HepG2 (cell line): Measurements from ENCODE around the gene ZNF121. TPM values are rescaled to one million over a fixed set of nuclear protein-coding genes. Genes with fewer than 3 reads are reported as not detected.

Experiments used
- ATAC-seq: fragments of 200-7000 bp; cut with Tn5 transposase; 3 replicates; pipeline ENCODE4 v1.9.1; 2020; ENCODE audit warnings: mild to moderate bottlenecking, moderate library complexity
- BruUV-seq: library from RNA; stranded (reverse); fragments of 400-500 nt; replicated peaks from 2 replicates; lab custom pipeline; 2021; lab: Mats Ljungman, UMichigan
- CTCF ChIA-PET: fragments of 300-600 bp; formaldehyde crosslinking; extraction: SDS; loops from one replicate; lab custom pipeline; 2021; ENCODE audit warnings: low total read pairs, inconsistent platforms, low intra/inter-chr PET ratio; lab: Yijun Ruan, JAX
- POLR2A ChIA-PET: fragments of 350-600 bp; sonication (Branson Sonifier 250); formaldehyde crosslinking; loops from one replicate; lab custom pipeline; 2020; ENCODE audit warnings: antibody characterized with exemption, inconsistent platforms; lab: Yijun Ruan, JAX
- DNase-seq: peaks from one replicate; pipeline ENCODE4 v3.0.0-alpha.2; 2015; ENCODE audit warnings: low spot score
- FAIRE-seq: peaks from 3 replicates; lab custom pipeline; 2011; peaks lifted over from hg19 to GRCh38; lab: Jason Lieb, UNC
- H2AFZ ChIP-seq: one replicate; pipeline ENCODE4 v1.6.1; 2011; ENCODE audit warnings: low read length, inconsistent platforms
- H3K27ac ChIP-seq: fragments of 300-600 bp; 3 replicates; pipeline ENCODE4 v1.8.0; 2011; ENCODE audit warnings: mixed run types, mild to moderate bottlenecking, mixed read lengths, low read length, inconsistent platforms; ENCODE audit not compliant: insufficient read depth; ENCODE audit errors: extremely low read length
- H3K27me3 ChIP-seq, 2 experiments: fragments of 200-600 bp in 1 of 2; 2 replicates in 1 of 2; 3 replicates in 1 of 2; pipeline versions ENCODE4 v1.6.0 to v1.8.0; 2011; ENCODE audit warnings: low read length in 2 of 2, mild to moderate bottlenecking in 2 of 2, moderate library complexity in 2 of 2, inconsistent platforms in 1 of 2; ENCODE audit not compliant: insufficient read depth in 2 of 2, control insufficient read depth in 1 of 2
- H3K36me3 ChIP-seq, 2 experiments: fragments of 200-600 bp in 1 of 2; replicated peaks in 1 of 2; 2 replicates in 1 of 2; 3 replicates in 1 of 2; pipeline versions ENCODE4 v1.5.1 to v1.8.0; 2011; ENCODE audit warnings: low read length in 2 of 2, inconsistent platforms in 1 of 2; ENCODE audit not compliant: insufficient read depth in 2 of 2, control insufficient read depth in 1 of 2
- H3K4me1 ChIP-seq: 2 replicates; pipeline ENCODE4 v1.5.1; 2012; ENCODE audit warnings: low read length, inconsistent platforms; ENCODE audit not compliant: insufficient read depth
- H3K4me2 ChIP-seq: 2 replicates; pipeline ENCODE4 v1.6.0; 2011; ENCODE audit warnings: low read depth, low read length, inconsistent platforms
- H3K4me3 ChIP-seq, 3 experiments: fragments of 200-600 bp in 1 of 3; sonication (generic), shearing (Covaris generic) in 1 of 3; replicated peaks in 1 of 3; 2 replicates each; pipeline ENCODE4 v1.5.1; 2011 to 2016; ENCODE audit warnings: low read length in 3 of 3, inconsistent platforms in 2 of 3, low read depth in 2 of 3, mild to moderate bottlenecking in 2 of 3, control low read depth in 1 of 3, mixed read lengths in 1 of 3; ENCODE audit not compliant: insufficient read depth in 1 of 3
- H3K79me2 ChIP-seq: one replicate; pipeline ENCODE4 v1.6.1; 2011; ENCODE audit warnings: low read length, inconsistent platforms; ENCODE audit not compliant: insufficient read depth
- H3K9ac ChIP-seq: 2 replicates; pipeline ENCODE4 v1.6.0; 2011; ENCODE audit warnings: mild to moderate bottlenecking, low read depth, low read length, inconsistent platforms; ENCODE audit not compliant: insufficient read depth
- H3K9me3 ChIP-seq: 2 replicates; pipeline ENCODE4 v1.5.1; 2012; ENCODE audit warnings: mild to moderate bottlenecking, low read length
- H4K20me1 ChIP-seq: 2 replicates; pipeline ENCODE4 v1.6.0; 2011; ENCODE audit warnings: inconsistent platforms, mild to moderate bottlenecking, low read length, moderate library complexity; ENCODE audit not compliant: insufficient read depth
- GABPA ChIP-seq, 2 experiments: IDR thresholded peaks; 2 replicates each; pipeline ENCODE4 v1.6.1; 2011 to 2016; ENCODE audit warnings: low read depth in 2 of 2, low read length in 1 of 2, missing biosample characterization in 1 of 2, missing genetic modification characterization in 1 of 2
- NR2F6 ChIP-seq, 2 experiments: IDR thresholded peaks; 2 replicates each; pipeline ENCODE4 v1.6.1; 2016; ENCODE audit warnings: antibody characterized with exemption in 1 of 2, mild to moderate bottlenecking in 1 of 2
- RAD51 ChIP-seq: fragments of 450-650 bp; IDR thresholded peaks from 2 replicates; pipeline ENCODE4 v1.6.1; 2016; ENCODE audit warnings: borderline replicate concordance
- SAP130 ChIP-seq: IDR thresholded peaks from 2 replicates; pipeline ENCODE4 v1.6.1; 2016; ENCODE audit warnings: low read depth
- SP140L ChIP-seq: sonication (generic); formaldehyde crosslinking; IDR thresholded peaks from 2 replicates; pipeline ENCODE4 v1.4.0; 2020; ENCODE audit warnings: missing genetic modification reagents, borderline replicate concordance
- TGIF2 ChIP-seq: IDR thresholded peaks from 2 replicates; pipeline ENCODE4 v1.6.1; 2016; ENCODE audit warnings: control low read depth, missing compliant biosample characterization
- THAP11 ChIP-seq: IDR thresholded peaks from 2 replicates; pipeline ENCODE4 v1.6.1; 2016; ENCODE audit warnings: missing biosample characterization, missing genetic modification reagents
- ZBTB3 ChIP-seq: sonication (generic); formaldehyde crosslinking; IDR thresholded peaks from 2 replicates; pipeline ENCODE4 v1.4.0; 2020; ENCODE audit warnings: low read depth, mild to moderate bottlenecking, moderate library complexity, missing genetic modification reagents, borderline replicate concordance
- ZNF232 ChIP-seq: sonication (generic); formaldehyde crosslinking; IDR thresholded peaks from 2 replicates; pipeline ENCODE4 v1.4.0; 2020; ENCODE audit warnings: missing genetic modification reagents, borderline replicate concordance
- ZNF431 ChIP-seq: sonication (generic); formaldehyde crosslinking; IDR thresholded peaks from 2 replicates; pipeline ENCODE4 v1.9.0; 2022; ENCODE audit warnings: missing genetic modification reagents, low read depth, mild to moderate bottlenecking, borderline replicate concordance
- ZSCAN25 ChIP-seq: sonication (generic); formaldehyde crosslinking; IDR thresholded peaks from 2 replicates; pipeline ENCODE4 v1.8.0; 2022; ENCODE audit warnings: mild to moderate bottlenecking, missing genetic modification reagents
- WGBS: methylation state at CpG from one replicate; pipeline ENCODE4 v1.1.6; 2017; ENCODE audit warnings: low lambda C conversion rate; 5-methylcytosine and 5-hydroxymethylcytosine counted together
- in situ Hi-C: cut with HindIII; loops from 2 replicates; pipeline ENCODE4 v1.10.0; 2017; ENCODE audit warnings: low pct_unique_long_range_greater_than_20kb; ENCODE audit not compliant: extremely low pct_ligation_motif_present
- intact Hi-C: fragments of 100-400 bp; cut with micrococcal nuclease; formaldehyde crosslinking; loops from one replicate; pipeline ENCODE4 v1.10.0; 2022; ENCODE audit not compliant: unreplicated experiment
- polyA plus RNA-seq, 8 experiments: library from polyadenylated mRNA; depleted of rRNA in 3 of 8; stranded (reverse) in 7 of 8; unstranded in 1 of 8; fragments of >200 nt; fragmentation: Illumina TruSeq in 4 of 8; extraction: Trizol in 4 of 8; gene quantifications; 2 replicates each; pipeline versions ENCODE4 v1.2.1 to v1.2.3, GENCODE V29; 2011 to 2016; ENCODE audit warnings: low read depth in 4 of 8, missing spikeins in 1 of 8, mixed read lengths in 1 of 8; ENCODE audit not compliant: insufficient read depth in 1 of 8
- total RNA-seq, 5 experiments: library from RNA; depleted of rRNA; stranded (reverse); fragments of >200 nt; fragmentation: Illumina TruSeq; extraction: Trizol; gene quantifications; 2 replicates each; pipeline ENCODE4 v1.2.3, GENCODE V29; 2016; ENCODE audit warnings: low read depth in 1 of 5
- TF ChIP-seq, protein P1 (sequence below), 2 experiments: sonication (generic) in 1 of 2; formaldehyde crosslinking in 1 of 2; IDR thresholded peaks; 2 replicates each; pipeline versions ENCODE4 v1.6.1 to v1.9.0; 2014 to 2022; ENCODE audit warnings: antibody characterized with exemption in 1 of 2, borderline replicate concordance in 1 of 2, inconsistent platforms in 1 of 2, low read depth in 1 of 2, missing genetic modification reagents in 1 of 2
- TF ChIP-seq, protein P2 (sequence below): sonication (generic); formaldehyde crosslinking; IDR thresholded peaks from 2 replicates; pipeline ENCODE4 v1.4.0; 2020; ENCODE audit warnings: missing genetic modification reagents
- TF ChIP-seq, protein P3 (sequence below): sonication (generic); formaldehyde crosslinking; IDR thresholded peaks from 2 replicates; pipeline ENCODE4 v1.4.0; 2020; ENCODE audit warnings: missing genetic modification reagents, borderline replicate concordance

Gene ZNF121
- total and polyA plus RNA-seq, 2 of the 13 experiments (the other 11 are each of a cell fraction or from before 2014, with no cell fraction given): 7.8 to 56.3 TPM

DNA sequence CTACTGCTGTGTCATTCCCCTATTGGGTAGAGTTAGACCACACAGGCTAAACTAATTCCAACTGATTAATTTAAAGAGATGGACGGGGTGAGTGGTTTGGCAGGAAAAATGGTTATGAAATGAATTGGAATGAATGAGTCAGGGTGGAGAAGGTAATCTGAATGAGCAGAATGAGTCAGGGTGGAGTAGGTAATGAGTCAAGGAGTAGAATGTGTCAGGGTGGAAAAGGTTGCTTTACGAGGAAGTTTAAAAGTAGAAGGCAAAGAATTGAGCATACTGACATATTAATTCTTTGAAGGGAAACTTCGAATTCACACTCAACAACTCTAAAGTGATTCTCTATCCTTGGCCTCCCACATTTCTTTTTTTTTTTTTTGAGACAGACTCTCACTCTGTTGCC, 12.7 kb upstream of the ZNF121 start (continued):
- TF ChIP-seq, protein P1, sequence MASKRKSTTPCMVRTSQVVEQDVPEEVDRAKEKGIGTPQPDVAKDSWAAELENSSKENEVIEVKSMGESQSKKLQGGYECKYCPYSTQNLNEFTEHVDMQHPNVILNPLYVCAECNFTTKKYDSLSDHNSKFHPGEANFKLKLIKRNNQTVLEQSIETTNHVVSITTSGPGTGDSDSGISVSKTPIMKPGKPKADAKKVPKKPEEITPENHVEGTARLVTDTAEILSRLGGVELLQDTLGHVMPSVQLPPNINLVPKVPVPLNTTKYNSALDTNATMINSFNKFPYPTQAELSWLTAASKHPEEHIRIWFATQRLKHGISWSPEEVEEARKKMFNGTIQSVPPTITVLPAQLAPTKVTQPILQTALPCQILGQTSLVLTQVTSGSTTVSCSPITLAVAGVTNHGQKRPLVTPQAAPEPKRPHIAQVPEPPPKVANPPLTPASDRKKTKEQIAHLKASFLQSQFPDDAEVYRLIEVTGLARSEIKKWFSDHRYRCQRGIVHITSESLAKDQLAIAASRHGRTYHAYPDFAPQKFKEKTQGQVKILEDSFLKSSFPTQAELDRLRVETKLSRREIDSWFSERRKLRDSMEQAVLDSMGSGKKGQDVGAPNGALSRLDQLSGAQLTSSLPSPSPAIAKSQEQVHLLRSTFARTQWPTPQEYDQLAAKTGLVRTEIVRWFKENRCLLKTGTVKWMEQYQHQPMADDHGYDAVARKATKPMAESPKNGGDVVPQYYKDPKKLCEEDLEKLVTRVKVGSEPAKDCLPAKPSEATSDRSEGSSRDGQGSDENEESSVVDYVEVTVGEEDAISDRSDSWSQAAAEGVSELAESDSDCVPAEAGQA (IDR thresholded peaks at IDR 0.05; ENCODE audit: low read depth): no peak
- TF ChIP-seq, protein P1 (CRISPR knock-in tag; IDR thresholded peaks at IDR 0.05; ENCODE audit: borderline replicate concordance): no peak
- TF ChIP-seq ZNF232 (no peak), ZSCAN25 (CRISPR knock-in tag) (no peak), ZBTB3 (CRISPR knock-in tag) (no peak), SP140L (no peak)
- TF ChIP-seq, all 625 proteins: peak for 0

DNA sequence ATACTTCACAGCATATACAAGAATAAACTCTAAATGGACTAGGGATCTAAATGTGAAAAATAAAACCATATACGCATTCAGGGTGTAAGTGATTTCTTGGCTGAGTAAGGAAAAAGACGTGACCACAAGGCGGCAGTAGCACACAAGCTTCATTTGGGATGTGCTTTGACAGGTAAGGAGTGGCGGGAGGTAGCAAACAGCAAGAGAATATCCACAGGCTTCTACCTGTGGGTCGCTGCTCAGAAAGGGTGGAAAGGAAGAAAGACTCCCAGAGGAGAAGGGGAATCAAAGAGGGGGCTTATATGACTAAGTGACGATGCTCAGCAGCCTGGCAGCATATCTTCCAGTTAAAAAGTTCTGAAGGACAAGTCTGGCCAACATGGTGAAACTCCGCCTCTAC, 2.5 kb upstream of the ZNF121 start:
- peak overlapping the region; percentile 64 for H3K4me2 ChIP-seq
- no TSS peak for BruUV-seq
- TF ChIP-seq ZNF431 (CRISPR knock-in tag) (no peak), THAP11 (CRISPR knock-in tag) (peak; percentile 40; the same call in 1 of the 2 replicates), NR2F6 (IDR thresholded peaks at IDR 0.05) (no peak), NR2F6 (CRISPR knock-in tag; IDR thresholded peaks at IDR 0.05) (peak; percentile 13; the same call in 1 of the 2 replicates), TGIF2 (CRISPR knock-in tag) (0 out of 2 replicates have a peak, but pooled peaks have one; percentile 58), SAP130 (CRISPR knock-in tag) (peak; percentile 59), GABPA (IDR thresholded peaks at IDR 0.05; ENCODE audit: low read depth, low read length) (no peak), GABPA (CRISPR knock-in tag; IDR thresholded peaks at IDR 0.05; ENCODE audit: low read depth) (peak; percentile 40; the same call in 1 of the 2 replicates), RAD51 (no peak)
- TF ChIP-seq, protein P2, sequence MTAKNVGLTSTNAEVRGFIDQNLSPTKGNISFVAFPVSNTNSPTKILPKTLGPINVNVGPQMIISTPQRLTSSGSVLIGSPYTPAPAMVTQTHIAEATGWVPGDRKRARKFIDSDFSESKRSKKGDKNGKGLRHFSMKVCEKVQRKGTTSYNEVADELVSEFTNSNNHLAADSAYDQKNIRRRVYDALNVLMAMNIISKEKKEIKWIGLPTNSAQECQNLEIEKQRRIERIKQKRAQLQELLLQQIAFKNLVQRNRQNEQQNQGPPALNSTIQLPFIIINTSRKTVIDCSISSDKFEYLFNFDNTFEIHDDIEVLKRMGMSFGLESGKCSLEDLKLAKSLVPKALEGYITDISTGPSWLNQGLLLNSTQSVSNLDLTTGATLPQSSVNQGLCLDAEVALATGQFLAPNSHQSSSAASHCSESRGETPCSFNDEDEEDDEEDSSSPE: 0 out of 2 replicates have a peak, but pooled peaks have one; percentile 36
- TF ChIP-seq, protein P3, sequence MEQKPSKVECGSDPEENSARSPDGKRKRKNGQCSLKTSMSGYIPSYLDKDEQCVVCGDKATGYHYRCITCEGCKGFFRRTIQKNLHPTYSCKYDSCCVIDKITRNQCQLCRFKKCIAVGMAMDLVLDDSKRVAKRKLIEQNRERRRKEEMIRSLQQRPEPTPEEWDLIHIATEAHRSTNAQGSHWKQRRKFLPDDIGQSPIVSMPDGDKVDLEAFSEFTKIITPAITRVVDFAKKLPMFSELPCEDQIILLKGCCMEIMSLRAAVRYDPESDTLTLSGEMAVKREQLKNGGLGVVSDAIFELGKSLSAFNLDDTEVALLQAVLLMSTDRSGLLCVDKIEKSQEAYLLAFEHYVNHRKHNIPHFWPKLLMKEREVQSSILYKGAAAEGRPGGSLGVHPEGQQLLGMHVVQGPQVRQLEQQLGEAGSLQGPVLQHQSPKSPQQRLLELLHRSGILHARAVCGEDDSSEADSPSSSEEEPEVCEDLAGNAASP: 0 out of 2 replicates have a peak, but pooled peaks have one; percentile 23

More for the DNA sequence above, 2.5 kb upstream of the ZNF121 start:
- in situ Hi-C loops: no loop called here
- no peaks in the 10 kb centered on the region for H3K36me3 ChIP-seq
- ATAC-seq (peak; percentile 59), DNase-seq (peak; percentile 74), FAIRE-seq (peak; percentile 78)
- H3K4me1 ChIP-seq: peaks cover 23% of the 10 kb centered on the region
- ChIA-PET CTCF (interaction anchor here (0.9 to 2.2 kb wide), 3 partner anchors 203 to 211 kb away, joined by 3 to 15 read pairs (median 3); no protein-coding TSS in a partner anchor), POLR2A (interaction anchor here (0.9 kb wide), 1 partner anchor 59 kb away, joined by 3 read pairs; no protein-coding TSS in a partner anchor)
- H3K9ac ChIP-seq: no peak overlapping the region
- peaks cover 24% of the 10 kb centered on the region for H3K79me2 ChIP-seq
- no peaks in the 10 kb centered on the region for H3K9me3 ChIP-seq
- H3K27ac ChIP-seq: no peak overlapping the region
- peaks cover 0 to 2% of the 10 kb centered on the region in 2 experiments; a peak in 1 of 5 replicates for H3K27me3 ChIP-seq
- WGBS: 16% methylated on average over 7 of the region's 7 CpGs
- intact Hi-C loops: loop anchor here (1.0 to 10.0 kb wide), 4 partner anchors 48 to 452 kb away; partner anchors contain the start of gene ZNF426
- H3K4me3 ChIP-seq: no peak overlapping the region; a peak in 1 of 6 replicates
- H4K20me1 ChIP-seq: peaks cover 14% of the 10 kb centered on the region; the same call in 1 of the 2 replicates
- peak overlapping the region; percentile 61 for H2AFZ ChIP-seq
